Measurements from ENCODE around the gene AKAP5.
A peak's percentile ranks its signal among the peaks of the same experiment; 100 is the strongest.

AKAP5 gene

GRCh38 chr14:64465191-64465822, at the start of gene AKAP5:
Gene AKAP5 (plus strand): TSS chr14:64465499. CDS start chr14:64468395, 2,896 bp downstream.
- DNase-seq = no peak

- no peak for DNase-seq
Measured at GRCh38 chr14:64416348-64416932, 48.9 kb upstream of the AKAP5 start.

DNA sequence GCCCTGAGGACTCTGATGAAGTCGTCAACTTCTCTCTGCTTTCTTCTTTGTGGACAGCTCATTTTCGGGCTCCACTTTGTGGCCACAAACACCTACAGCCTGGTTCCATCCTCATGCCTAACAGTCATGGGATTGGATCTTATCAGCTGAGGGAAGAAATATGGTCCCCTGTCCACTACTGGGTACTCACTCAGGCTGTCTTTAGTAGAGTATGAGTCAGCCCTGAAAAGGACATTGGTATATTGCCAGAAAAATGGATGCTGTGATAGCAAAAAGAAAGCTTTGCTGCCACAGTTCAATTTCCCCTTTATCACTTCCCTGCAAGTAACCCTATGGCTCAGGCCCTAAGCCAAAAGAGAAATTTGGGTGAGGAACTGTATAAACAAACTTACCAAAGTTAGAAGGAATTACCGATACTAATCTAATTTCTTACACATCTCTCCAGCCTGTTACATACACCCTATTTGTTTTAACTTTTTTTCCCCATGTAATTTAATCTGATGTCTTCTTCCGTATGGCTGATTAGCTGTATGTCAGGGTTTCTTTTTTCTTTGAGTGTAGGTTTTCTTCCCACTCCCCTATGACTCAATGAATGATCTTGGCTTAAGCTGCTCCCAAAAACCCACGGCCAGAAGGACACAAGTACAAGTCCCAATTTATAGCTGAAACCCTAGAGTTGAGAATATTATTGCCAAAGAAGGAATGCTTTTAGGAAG, 48.1 kb upstream of the AKAP5 start:
- DNase-seq = peak; percentile 16

GRCh38 chr14:64417771-64418125, 47.6 kb upstream of the AKAP5 start:
- DNase-seq = no peak

DNA sequence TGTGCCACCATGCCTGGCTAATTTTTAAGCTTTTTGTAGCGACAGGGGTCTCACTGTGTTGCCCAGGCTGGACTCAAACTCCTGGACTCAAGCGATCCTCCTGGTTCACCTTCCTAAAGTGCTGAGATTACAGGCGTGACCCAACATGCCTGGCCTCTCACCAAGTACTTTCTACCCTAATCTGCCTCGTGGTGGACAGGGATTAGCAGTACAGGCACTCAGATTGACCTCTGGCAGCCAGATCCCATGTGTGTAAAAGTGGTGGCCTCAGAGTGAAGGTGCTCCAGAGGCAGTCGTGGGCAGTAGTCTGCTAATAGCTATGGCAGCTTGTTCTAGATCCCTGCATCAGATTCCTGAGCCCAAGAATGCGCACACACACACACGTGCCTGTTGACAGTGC, 46.3 kb upstream of the AKAP5 start:
- DNase-seq = no peak

GRCh38 chr14:64421166-64421565, 44.1 kb upstream of the AKAP5 start:
- peak; percentile 32 for DNase-seq

DNA sequence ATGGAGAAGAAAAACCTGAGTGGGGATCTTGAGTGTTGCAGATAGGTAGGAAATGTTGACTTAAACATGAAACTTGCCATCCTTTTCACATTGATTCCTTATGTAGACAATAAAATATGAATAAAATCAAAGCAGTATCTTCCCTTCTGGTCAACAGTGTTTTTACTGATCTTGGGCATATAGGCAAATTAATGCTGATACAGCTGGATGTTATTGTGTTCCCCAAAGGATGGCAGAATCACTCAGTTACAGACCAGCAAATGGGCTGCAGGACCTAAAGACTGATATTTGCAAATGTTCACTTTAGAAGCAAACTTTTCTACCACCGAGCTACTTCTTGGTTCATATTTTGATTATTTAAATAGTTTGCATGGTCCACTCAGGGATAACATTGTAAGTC, 43.3 kb upstream of the AKAP5 start:
- DNase-seq = no peak

DNA sequence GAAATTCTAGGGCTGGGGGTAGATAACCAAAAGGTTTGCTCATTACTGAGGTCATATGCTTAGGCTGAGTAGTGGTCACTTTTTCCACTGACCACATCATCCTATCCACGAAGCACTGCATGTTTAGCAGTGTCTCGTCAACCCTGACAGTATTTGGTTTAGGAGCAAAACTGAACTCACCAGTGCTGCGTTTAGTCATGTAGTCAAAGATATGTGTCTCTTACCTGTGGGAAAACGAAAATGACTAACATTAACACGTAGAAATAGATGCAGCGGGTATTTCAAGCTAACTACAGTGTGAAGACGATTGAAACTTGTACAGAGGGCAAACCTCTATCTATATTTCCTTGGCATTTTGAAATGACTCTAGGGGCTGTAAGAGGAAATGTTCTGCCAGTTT, 42.5 kb upstream of the AKAP5 start:
- DNase-seq = no peak

- DNase-seq = no peak
Measured at GRCh38 chr14:64423987-64424386, 41.3 kb upstream of the AKAP5 start.

DNA sequence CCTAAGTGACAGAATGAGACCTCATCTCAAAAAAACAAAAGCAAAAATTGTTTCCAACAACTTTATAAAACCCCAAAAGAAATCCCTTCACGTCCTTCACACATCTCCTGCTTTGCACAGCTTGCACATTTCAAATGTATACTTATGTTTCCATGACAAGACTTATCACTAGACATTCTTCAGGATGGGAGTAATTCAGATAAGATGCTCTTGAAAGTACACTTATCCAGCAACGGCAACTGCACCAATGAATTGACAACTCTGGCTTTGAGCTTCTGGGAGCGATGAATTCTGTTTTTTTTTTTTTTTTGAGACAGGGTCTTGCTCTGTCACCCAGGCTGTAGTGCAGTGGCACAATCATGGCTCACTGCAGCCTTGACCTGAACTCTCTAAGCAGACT, 30.8 kb upstream of the AKAP5 start:
- DNase-seq = no peak

DNA sequence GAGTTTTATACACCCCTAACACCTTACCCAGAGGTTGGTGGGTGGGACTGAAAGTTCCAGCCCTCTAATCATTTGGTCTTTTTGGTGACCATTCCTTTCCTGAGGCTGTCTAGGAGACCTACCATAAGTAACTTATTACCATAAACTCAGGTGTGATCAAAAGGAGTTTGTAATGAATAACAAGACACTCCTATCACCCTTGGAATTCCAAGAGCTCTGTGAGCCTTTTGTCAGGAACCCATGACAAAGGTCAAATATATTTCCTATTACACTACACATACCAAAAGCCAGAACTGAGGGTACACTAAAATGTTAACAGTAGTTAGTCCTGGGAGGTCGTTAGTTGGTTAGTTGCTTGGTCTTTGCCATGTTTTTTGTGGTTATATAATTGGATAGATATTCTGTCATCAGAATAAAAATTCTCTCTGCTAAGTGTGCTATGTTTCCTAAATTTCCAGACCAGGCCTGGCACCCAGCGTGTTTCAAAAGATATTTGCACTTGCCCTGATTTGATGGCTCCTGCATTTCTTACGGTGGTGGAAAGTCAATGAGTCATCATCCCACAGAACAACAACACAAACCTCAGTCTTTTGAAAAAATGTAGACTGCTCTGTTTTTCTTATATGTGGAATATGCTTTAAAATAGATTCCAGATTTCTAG, 27.0 kb upstream of the AKAP5 start:
- peak; percentile 81 for DNase-seq

- no peak for DNase-seq
Measured at GRCh38 chr14:64439141-64439540, 26.2 kb upstream of the AKAP5 start.

GRCh38 chr14:64440494-64440893, 24.8 kb upstream of the AKAP5 start:
- no peak for DNase-seq

DNA sequence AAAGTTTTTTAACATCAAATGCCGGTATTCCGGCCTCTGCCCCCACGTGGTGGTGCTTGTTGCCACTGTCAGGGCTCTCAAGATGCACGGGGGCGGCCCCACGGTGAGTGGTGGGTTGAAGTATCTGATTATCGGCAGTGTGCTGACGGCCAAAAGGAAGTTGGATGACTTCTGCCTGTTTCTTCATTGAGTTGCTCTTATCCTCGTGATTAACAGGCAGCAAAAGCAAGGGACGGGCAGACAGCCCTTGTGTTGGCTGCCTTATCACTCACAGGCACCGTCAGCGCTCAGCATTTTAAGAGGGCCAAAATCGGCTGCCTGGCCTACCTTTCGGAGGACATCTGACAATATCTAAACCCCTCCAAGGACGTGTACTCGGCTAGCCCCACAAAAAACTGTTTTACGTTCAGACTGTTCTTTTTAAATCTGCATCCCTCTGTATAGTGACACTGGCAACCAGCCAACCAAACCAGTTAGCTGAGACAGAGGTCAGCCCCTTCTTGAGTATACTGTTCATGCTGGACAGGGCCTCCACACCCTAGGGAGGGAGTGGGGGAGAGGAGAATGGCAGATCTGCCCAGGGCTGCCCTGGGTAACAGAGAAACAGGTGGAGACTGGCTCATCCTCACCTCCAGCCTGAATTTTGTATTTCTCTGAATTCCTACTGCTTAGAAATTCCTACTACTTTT, 22.9 kb upstream of the AKAP5 start:
- DNase-seq = no peak

DNA sequence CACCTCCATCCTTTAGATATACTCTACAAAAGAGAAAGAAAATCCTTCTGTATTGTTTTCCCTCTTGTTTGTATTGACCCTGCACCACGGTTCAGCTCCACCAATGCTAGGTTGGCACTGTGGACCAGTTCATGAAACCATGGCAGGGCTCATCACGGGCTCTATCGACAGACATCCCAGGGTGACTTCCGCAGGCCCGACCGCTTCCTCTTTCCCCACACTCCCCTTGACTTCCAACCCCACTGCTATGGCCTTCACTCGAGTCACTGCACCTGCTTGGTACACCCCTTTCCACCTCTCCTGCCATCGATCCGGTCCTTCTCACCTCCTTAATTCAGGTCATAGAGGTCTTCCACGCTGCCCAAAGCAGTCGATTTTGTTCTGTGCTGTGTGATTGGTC, 21.2 kb upstream of the AKAP5 start:
- no peak for DNase-seq

DNA sequence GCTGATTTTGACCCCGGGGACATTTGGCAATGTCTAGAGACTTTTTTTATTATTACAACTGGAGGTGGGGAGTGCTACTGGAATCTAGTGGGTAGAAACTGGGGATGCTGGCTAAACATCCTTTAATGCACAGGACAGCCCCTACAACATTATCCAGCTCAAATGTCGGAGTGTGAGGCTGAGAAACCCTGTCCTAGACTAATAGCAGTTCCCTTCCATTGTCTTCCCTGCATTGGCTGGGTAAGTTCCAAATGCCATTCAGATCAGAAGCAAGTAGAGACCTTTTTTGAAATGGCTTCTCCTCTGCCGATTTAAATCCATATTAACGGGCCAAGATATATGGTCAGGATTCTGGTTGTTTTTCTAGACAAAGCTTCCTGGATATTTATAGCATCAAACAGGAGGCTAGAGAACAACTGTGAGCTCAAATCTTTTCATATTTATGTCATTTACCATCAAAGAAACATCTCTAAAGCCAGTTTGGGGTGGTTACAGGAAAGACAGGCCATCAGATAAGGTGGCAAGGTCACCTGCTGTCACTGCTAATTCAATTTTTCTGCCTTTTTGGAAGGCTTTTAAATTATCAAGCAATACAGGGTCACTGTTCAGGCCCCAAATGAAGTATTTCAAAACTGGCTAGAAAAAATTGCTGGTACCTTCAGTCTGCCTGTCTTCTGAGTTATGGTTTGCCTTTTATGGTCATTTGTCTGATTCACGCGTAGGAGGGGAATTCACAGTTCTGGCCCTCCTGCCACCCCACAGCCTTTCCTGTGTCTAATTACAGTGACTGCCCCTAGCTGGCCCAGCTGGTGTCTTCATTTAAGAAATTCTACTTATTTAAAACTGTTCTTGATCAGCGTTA, 20.1 kb upstream of the AKAP5 start:
- DNase-seq = peak; percentile 70

GRCh38 chr14:64447876-64448670, 17.2 kb upstream of the AKAP5 start:
- no peak for DNase-seq

GRCh38 chr14:64450255-64450654, 15.0 kb upstream of the AKAP5 start:
- no peak for DNase-seq

GRCh38 chr14:64454671-64455070, 10.6 kb upstream of the AKAP5 start:
- no peak for DNase-seq

DNA sequence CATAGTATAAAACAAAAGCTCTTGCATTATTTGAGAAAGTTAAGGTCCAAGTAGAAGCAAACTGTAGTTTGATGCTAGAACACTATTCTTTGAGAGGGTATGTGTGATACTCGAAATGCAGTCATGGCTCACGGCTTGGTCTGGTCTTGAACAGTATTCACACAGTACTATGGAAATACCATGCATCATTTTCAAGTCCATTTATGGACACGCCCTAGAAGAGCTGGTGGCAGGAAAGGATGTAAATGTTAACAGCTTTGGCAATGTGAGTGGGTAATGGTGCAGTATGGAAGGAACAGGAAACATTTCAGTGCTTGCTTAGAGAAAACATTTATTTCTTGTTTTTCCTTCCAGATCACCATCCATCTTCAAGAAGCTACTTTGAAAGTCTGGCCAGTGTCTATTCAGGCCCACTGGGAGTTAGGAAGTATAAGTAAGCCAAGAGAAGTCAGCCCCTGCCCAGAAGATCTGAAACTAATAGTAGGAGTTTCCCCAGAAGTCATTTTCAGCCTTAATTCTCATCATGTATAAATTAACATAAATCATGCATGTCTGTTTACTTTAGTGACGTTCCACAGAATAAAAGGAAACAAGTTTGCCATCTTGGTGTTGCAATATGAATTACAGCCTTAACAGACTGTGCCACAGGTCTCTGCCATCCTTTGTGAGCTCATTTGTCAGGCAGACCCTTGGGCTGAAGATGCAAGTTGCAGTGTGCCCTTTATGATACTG, 5.7 kb upstream of the AKAP5 start:
- no peak for DNase-seq

- DNase-seq = no peak
Measured at GRCh38 chr14:64461221-64461620, 4.1 kb upstream of the AKAP5 start.
